ENCODE data around the gene RESF1. TPM values are rescaled to one million over a fixed set of nuclear protein-coding genes. Genes with fewer than 3 reads are reported as not detected.

Gene RESF1
- total and polyA plus RNA-seq, 2 donors from 2014 or later: 19.5 to 61.2 TPM

GRCh38 chr12:31954925-31955858 is 4.0 kb upstream of the RESF1 start:
- H3K9me3 ChIP-seq (ENCODE audit: control insufficient read depth in 2 of 3, insufficient read depth in 1 of 3, low read length in 3 of 3): no peaks in the 10 kb centered on the region
- H3K27ac ChIP-seq (ENCODE audit: low read depth in 2 of 2, low read length in 2 of 2): no peak overlapping the region
- intact Hi-C loops (cut with DNase I): no loop called here
- H3K4me3 ChIP-seq (ENCODE audit: low read length in 3 of 3): no peak overlapping the region
- H3K27me3 ChIP-seq (ENCODE audit: control insufficient read depth, insufficient read depth, low read length): no peaks in the 10 kb centered on the region
- no peak for TF ChIP-seq CTCF (IDR thresholded peaks at IDR 0.05; ENCODE audit: borderline replicate concordance, extremely low read depth, insufficient read depth)
- no peak for DNase-seq
- H3K9ac ChIP-seq (ENCODE audit: low read length in 3 of 3): no peak overlapping the region
- H3K4me1 ChIP-seq (ENCODE audit: control insufficient read depth in 2 of 3, insufficient read depth in 2 of 3, low read depth in 1 of 3, low read length in 3 of 3): peaks cover 0 to 4% (median 0%) of the 10 kb centered on the region in 3 donors
- no peaks in the 10 kb centered on the region for H3K36me3 ChIP-seq (ENCODE audit: control insufficient read depth in 2 of 3, insufficient read depth in 3 of 3, low read length in 3 of 3)
- FAIRE-seq: no peak

- intact Hi-C loops (cut with DNase I): no loop called here
- Histone ChIP-seq H3K9me3 (ENCODE audit: control insufficient read depth in 2 of 3, insufficient read depth in 1 of 3, low read length in 3 of 3) (no peaks in the 10 kb centered on the region), H3K4me3 (ENCODE audit: low read length in 3 of 3) (peak overlapping the region; percentile 65 to 92 (median 70)), H3K36me3 (ENCODE audit: control insufficient read depth in 2 of 3, insufficient read depth in 3 of 3, low read length in 3 of 3) (peaks cover 0 to 7% (median 0%) of the 10 kb centered on the region in 3 donors), H3K4me1 (ENCODE audit: control insufficient read depth in 2 of 3, insufficient read depth in 2 of 3, low read depth in 1 of 3, low read length in 3 of 3) (peaks cover 5 to 9% (median 8%) of the 10 kb centered on the region in 3 donors), H3K9ac (ENCODE audit: low read length in 3 of 3) (peak overlapping the region in 2 of 3 donors; percentile 12 to 65), H3K27ac (ENCODE audit: low read depth in 2 of 2, low read length in 2 of 2) (peak overlapping the region; percentile 80 to 82), H3K27me3 (ENCODE audit: control insufficient read depth, insufficient read depth, low read length) (no peaks in the 10 kb centered on the region)
- FAIRE-seq (no peak), DNase-seq (peak in 1 of 5 donors; percentile 52)
- TF ChIP-seq CTCF (IDR thresholded peaks at IDR 0.05; ENCODE audit: borderline replicate concordance, extremely low read depth, insufficient read depth): no peak
These were observed 550 bp upstream of the RESF1 start for GRCh38 chr12:31958569-31959160.

- no peak for FAIRE-seq
These were observed 631 bp downstream of the RESF1 start for GRCh38 chr12:31959701-31960391.

More at GRCh38 chr12:31959701-31960391, 631 bp downstream of the RESF1 start:
- DNase-seq: peak; percentile 72 to 90 (median 81)
- Histone ChIP-seq H3K9ac (ENCODE audit: low read length in 3 of 3) (peak overlapping the region; percentile 70 to 94 (median 83)), H3K4me3 (ENCODE audit: low read length in 3 of 3) (peak overlapping the region; percentile 92 to 96 (median 93)), H3K36me3 (ENCODE audit: control insufficient read depth in 2 of 3, insufficient read depth in 3 of 3, low read length in 3 of 3) (peaks cover 0 to 7% (median 0%) of the 10 kb centered on the region in 3 donors), H3K27ac (ENCODE audit: low read depth in 2 of 2, low read length in 2 of 2) (peak overlapping the region; percentile 80 to 82), H3K27me3 (ENCODE audit: control insufficient read depth, insufficient read depth, low read length) (no peaks in the 10 kb centered on the region), H3K9me3 (ENCODE audit: control insufficient read depth in 2 of 3, insufficient read depth in 1 of 3, low read length in 3 of 3) (no peaks in the 10 kb centered on the region), H3K4me1 (ENCODE audit: control insufficient read depth in 2 of 3, insufficient read depth in 2 of 3, low read depth in 1 of 3, low read length in 3 of 3) (peaks cover 5 to 9% (median 8%) of the 10 kb centered on the region in 3 donors)
- intact Hi-C loops (cut with DNase I): no loop called here
- TF ChIP-seq CTCF (IDR thresholded peaks at IDR 0.05; ENCODE audit: borderline replicate concordance, extremely low read depth, insufficient read depth): no peak

Measured in kidney (tissue), 14 donors.